GM23248 (cell line): ENCODE data around the gene SKP2. TPM values are rescaled to one million over a fixed set of nuclear protein-coding genes. Genes with fewer than 3 reads are reported as not detected.

Source experiments
- DNase-seq: peaks from one replicate; pipeline ENCODE4 v3.0.0-alpha.2; 2015
- H2AFZ ChIP-seq: fragments of 200-600 bp; sonication (generic); 2 replicates; pipeline ENCODE4 v1.6.1; 2016; ENCODE audit warnings: antibody characterized with exemption
- H3F3A ChIP-seq: fragments of 200-600 bp; sonication (generic); 2 replicates; pipeline ENCODE4 v1.6.1; 2016; ENCODE audit warnings: mild to moderate bottlenecking, antibody characterized with exemption, mixed run types; ENCODE audit not compliant: insufficient read depth
- H3K27ac ChIP-seq: fragments of 200-600 bp; sonication (generic); 2 replicates; pipeline ENCODE4 v1.5.1; 2016; ENCODE audit warnings: mild to moderate bottlenecking
- H3K27me3 ChIP-seq: fragments of 200-600 bp; sonication (generic); replicated peaks from 2 replicates; pipeline ENCODE4 v1.6.1; 2016; ENCODE audit warnings: mild to moderate bottlenecking; ENCODE audit not compliant: insufficient read depth
- H3K36me3 ChIP-seq: fragments of 200-600 bp; sonication (generic); 2 replicates; pipeline ENCODE4 v1.6.1; 2016; ENCODE audit warnings: low read depth, mild to moderate bottlenecking
- H3K4me1 ChIP-seq: fragments of 200-600 bp; sonication (generic); 2 replicates; pipeline ENCODE4 v1.6.1; 2016; ENCODE audit warnings: mild to moderate bottlenecking; ENCODE audit not compliant: insufficient read depth
- H3K4me2 ChIP-seq: fragments of 200-600 bp; sonication (generic); one replicate; pipeline ENCODE4 v1.6.1; 2016; ENCODE audit warnings: mild to moderate bottlenecking; ENCODE audit not compliant: unreplicated experiment
- H3K4me3 ChIP-seq: fragments of 200-600 bp; sonication (generic); 2 replicates; pipeline ENCODE4 v1.5.1; 2016; ENCODE audit warnings: mild to moderate bottlenecking
- H3K79me2 ChIP-seq: fragments of 200-600 bp; sonication (generic); 2 replicates; pipeline ENCODE4 v1.6.1; 2016; ENCODE audit warnings: mild to moderate bottlenecking; ENCODE audit not compliant: insufficient read depth
- H3K9ac ChIP-seq: fragments of 200-600 bp; sonication (generic); 2 replicates; pipeline ENCODE4 v1.6.1; 2016; ENCODE audit warnings: mild to moderate bottlenecking
- H3K9me2 ChIP-seq: fragments of 200-600 bp; sonication (generic); 2 replicates; pipeline ENCODE4 v1.6.1; 2016; ENCODE audit warnings: mixed run types, mild to moderate bottlenecking, moderate library complexity; ENCODE audit not compliant: insufficient read depth
- H3K9me3 ChIP-seq: fragments of 200-600 bp; sonication (generic); one replicate; pipeline ENCODE4 v1.6.1; 2017; ENCODE audit warnings: low read depth
- H4K20me1 ChIP-seq: fragments of 200-600 bp; sonication (generic); 2 replicates; pipeline ENCODE4 v1.6.0; 2016; ENCODE audit not compliant: insufficient read depth
- EZH2 ChIP-seq: fragments of 200-600 bp; sonication (generic); IDR thresholded peaks from 2 replicates; pipeline ENCODE4 v1.6.1; 2018; ENCODE audit warnings: antibody characterized with exemption, mild to moderate bottlenecking; ENCODE audit not compliant: insufficient read depth, poor library complexity, severe bottlenecking
- EZH2phosphoT487 ChIP-seq: fragments of 200-600 bp; sonication (generic); IDR thresholded peaks from 2 replicates; pipeline ENCODE4 v1.6.1; 2018; ENCODE audit warnings: antibody characterized with exemption, moderate library complexity, mild to moderate bottlenecking, low read depth; ENCODE audit not compliant: insufficient read depth
- WGBS, 2 experiments: methylation state at CpG; one replicate each; pipeline ENCODE4 v1.1.6; 2015 to 2017; ENCODE audit warnings: low lambda C conversion rate in 2 of 2, low coverage in 1 of 2; ENCODE audit errors: missing lambda C conversion rate in 2 of 2; 5-methylcytosine and 5-hydroxymethylcytosine counted together
- in situ Hi-C: fragments of 300-500 bp; cut with MboI; formaldehyde crosslinking; loops from 2 replicates; pipeline ENCODE4 v1.15.0; 2020
- polyA plus RNA-seq: library from polyadenylated mRNA; unstranded; fragments of >200 nt; fragmentation: Nextera tagmentation; extraction: Ambion mirVana; gene quantifications from 2 replicates; pipeline ENCODE4 v1.2.1, GENCODE V29; 2016
- total RNA-seq: library from RNA; depleted of rRNA; stranded (reverse); fragments of >200 nt; shearing (Covaris generic); gene quantifications from 2 replicates; pipeline ENCODE4 v1.2.3, GENCODE V29; 2014

The SKP2 gene
- total and polyA plus RNA-seq, 2 experiments from 2014 or later = 31.5 to 41.6 TPM

DNA sequence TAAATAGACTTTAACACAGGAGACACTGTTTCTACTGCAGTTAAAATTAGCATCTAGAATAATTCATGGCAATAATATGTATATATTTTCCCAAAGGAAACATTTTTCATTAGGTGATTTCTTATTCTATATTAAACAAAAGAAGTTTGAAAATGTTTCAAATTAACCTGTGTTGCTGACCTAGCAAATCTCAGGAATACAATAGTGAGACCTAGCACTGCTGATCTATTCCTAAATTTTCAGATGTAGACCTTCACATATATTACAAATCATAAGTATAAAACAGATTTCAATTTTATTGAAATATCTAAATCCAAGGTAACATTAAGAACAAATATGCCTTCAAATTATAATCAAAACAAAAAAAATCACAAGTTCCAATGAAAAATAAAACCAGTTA lies 15.3 kb upstream of the SKP2 start:
- Histone ChIP-seq H4K20me1 (no peaks in the 10 kb centered on the region), H3K4me1 (no peaks in the 10 kb centered on the region), H3F3A (no peaks in the 10 kb centered on the region), H3K27me3 (no peaks in the 10 kb centered on the region), H3K27ac (no peak overlapping the region), H3K4me2 (no peak overlapping the region), H3K4me3 (no peak overlapping the region), H3K9me3 (no peaks in the 10 kb centered on the region), H2AFZ (no peak overlapping the region), H3K9me2 (no peaks in the 10 kb centered on the region), H3K9ac (no peak overlapping the region), H3K36me3 (peaks cover 13% of the 10 kb centered on the region; the same call in 1 of the 2 replicates), H3K79me2 (no peaks in the 10 kb centered on the region)
- TF ChIP-seq EZH2phosphoT487 (no peak), EZH2 (no peak)
- DNase-seq = no peak
- in situ Hi-C loops = no loop called here

DNA sequence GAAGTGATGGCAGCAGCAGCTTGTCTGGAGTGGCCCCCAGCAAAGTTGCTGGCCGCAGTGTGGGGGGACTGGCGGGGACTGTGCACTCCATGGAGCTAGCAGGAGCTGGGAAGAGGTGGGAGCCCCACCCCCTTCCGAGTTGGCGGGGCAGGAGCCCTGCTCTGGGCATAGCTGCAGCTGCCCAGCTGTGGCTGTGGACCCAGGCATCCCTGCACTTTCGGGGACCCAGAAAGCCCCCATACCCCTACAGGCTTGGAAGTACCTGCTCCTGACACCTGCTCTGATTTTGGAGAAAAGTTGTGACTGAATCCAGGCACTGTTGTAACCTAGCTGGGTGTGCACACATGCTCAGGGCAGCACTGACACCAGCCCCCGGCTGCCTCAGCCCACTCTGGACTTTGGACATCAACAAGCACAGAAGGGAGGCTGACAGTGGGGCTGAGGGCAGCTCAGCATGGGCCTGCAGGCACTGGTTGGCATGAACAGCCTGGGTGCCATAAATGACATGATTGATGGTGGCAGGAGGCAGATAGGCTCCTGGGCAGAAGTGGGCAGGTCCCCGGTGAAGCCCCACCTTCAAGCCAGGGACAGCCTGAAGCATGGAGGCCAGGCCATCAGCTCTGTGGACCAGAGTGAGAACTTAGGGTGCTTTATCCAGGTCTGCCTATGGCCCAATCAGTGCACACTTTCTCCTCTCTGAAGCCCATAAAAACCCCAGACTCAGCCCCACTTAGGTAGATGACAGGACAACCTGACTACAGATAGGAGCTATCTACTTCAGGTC lies 12.8 kb upstream of the SKP2 start:
- Histone ChIP-seq H3K27ac (no peak overlapping the region), H3K27me3 (no peaks in the 10 kb centered on the region), H2AFZ (no peak overlapping the region), H3F3A (no peaks in the 10 kb centered on the region), H3K9me2 (no peaks in the 10 kb centered on the region), H3K4me2 (no peak overlapping the region), H4K20me1 (no peaks in the 10 kb centered on the region), H3K4me3 (no peak overlapping the region), H3K36me3 (peaks cover 22% of the 10 kb centered on the region; the same call in 1 of the 2 replicates), H3K9ac (no peak overlapping the region), H3K79me2 (peaks cover 9% of the 10 kb centered on the region; the same call in 1 of the 2 replicates), H3K4me1 (no peaks in the 10 kb centered on the region), H3K9me3 (no peaks in the 10 kb centered on the region)
- DNase-seq = no peak
- in situ Hi-C loops = no loop called here
- TF ChIP-seq EZH2phosphoT487 (no peak), EZH2 (no peak)
- WGBS, 2 experiments = 96% methylated on average over 7 of the region's 7 CpGs

DNA sequence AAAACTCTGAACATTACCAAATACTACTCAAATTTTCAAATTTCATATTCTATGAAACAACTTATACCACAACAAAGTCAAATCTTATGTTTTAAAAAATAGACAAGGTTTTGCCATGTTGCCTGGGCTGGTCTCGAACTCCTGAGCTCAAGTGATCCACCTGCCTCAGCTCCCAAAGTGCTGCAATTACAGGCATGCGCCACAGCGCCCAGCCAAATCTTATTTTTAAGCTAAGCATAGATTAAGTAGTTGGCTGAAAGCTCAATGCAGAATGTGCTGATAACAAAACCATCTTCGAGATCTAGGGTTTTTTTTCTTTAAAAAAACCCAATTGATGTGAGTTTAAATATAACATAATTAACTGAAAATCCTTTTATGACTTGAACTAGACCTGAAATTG lies 6.6 kb upstream of the SKP2 start:
- Histone ChIP-seq H3K4me1 (peaks cover 13% of the 10 kb centered on the region), H4K20me1 (no peaks in the 10 kb centered on the region), H3K9me2 (no peaks in the 10 kb centered on the region), H3K9ac (no peak overlapping the region), H3K79me2 (peaks cover 61% of the 10 kb centered on the region), H3K4me2 (no peak overlapping the region), H3K36me3 (peaks cover 17% of the 10 kb centered on the region; the same call in 1 of the 2 replicates), H3K27ac (no peak overlapping the region), H3K4me3 (no peak overlapping the region), H3K9me3 (no peaks in the 10 kb centered on the region), H3K27me3 (no peaks in the 10 kb centered on the region), H2AFZ (no peak overlapping the region), H3F3A (no peaks in the 10 kb centered on the region; the same call in 1 of the 2 replicates)
- DNase-seq = no peak
- in situ Hi-C loops = no loop called here
- 89 to 90% methylated on average over 4 of the region's 4 CpGs for WGBS, 2 experiments
- TF ChIP-seq EZH2 (no peak), EZH2phosphoT487 (no peak)

GRCh38 chr5:36146390-36146789 lies 5.5 kb upstream of the SKP2 start:
- in situ Hi-C loops = no loop called here
- DNase-seq = no peak
- TF ChIP-seq EZH2 = no peak
- TF ChIP-seq EZH2phosphoT487 = no peak
- no peak overlapping the region for H2AFZ ChIP-seq
- H3K9me2 ChIP-seq = no peaks in the 10 kb centered on the region
- no peaks in the 10 kb centered on the region for H4K20me1 ChIP-seq
- peaks cover 72% of the 10 kb centered on the region for H3K79me2 ChIP-seq
- H3K27me3 ChIP-seq = no peaks in the 10 kb centered on the region
- H3K4me2 ChIP-seq = no peak overlapping the region
- no peaks in the 10 kb centered on the region for H3K9me3 ChIP-seq
- H3K4me3 ChIP-seq = no peak overlapping the region
- no peaks in the 10 kb centered on the region; the same call in 1 of the 2 replicates for H3F3A ChIP-seq
- H3K27ac ChIP-seq = no peak overlapping the region
- no peak overlapping the region for H3K9ac ChIP-seq
- H3K36me3 ChIP-seq = 0 out of 2 replicates have a peak, but pooled peaks cover 10% of the 10 kb centered on the region
- 73 to 77% methylated on average over 3 of the region's 3 CpGs for WGBS, 2 experiments
- peaks cover 13% of the 10 kb centered on the region for H3K4me1 ChIP-seq
